HEK293 (cell line): ENCODE data around the gene BORCS8.

Source experiments
- CTCF ChIA-PET: fragments of 350-600 bp; formaldehyde crosslinking; extraction: SDS; loops from one replicate; lab custom pipeline; 2021; ENCODE audit warnings: antibody characterized with exemption; lab: Yijun Ruan, JAX
- POLR2A ChIA-PET: fragments of 300-600 bp; formaldehyde crosslinking; extraction: SDS; loops from one replicate; lab custom pipeline; 2020; ENCODE audit warnings: antibody characterized with exemption, inconsistent platforms; lab: Yijun Ruan, JAX
- H3K27ac ChIP-seq: fragments of 200-500 bp; sonication (Bioruptor generic); 2 replicates; pipeline ENCODE4 v1.5.1; 2014; ENCODE audit warnings: low read depth, low read length, control low read depth, inconsistent platforms; ENCODE audit errors: extremely low read depth
- H3K36me3 ChIP-seq, 2 experiments: fragments of 200-500 bp in 1 of 2; sonication (Bioruptor generic) in 1 of 2; 1 replicate in 1 of 2; 2 replicates in 1 of 2; pipeline ENCODE4 v1.5.1; 2014 to 2017; ENCODE audit warnings: inconsistent platforms in 2 of 2, low read length in 2 of 2; ENCODE audit not compliant: control insufficient read depth in 2 of 2, insufficient read depth in 1 of 2
- H3K4me1 ChIP-seq: fragments of 200-500 bp; sonication (Bioruptor generic); 2 replicates; pipeline ENCODE4 v1.5.1; 2014; ENCODE audit warnings: mild to moderate bottlenecking, low read length, inconsistent platforms; ENCODE audit not compliant: control insufficient read depth, insufficient read depth
- H3K4me3 ChIP-seq: 2 replicates; pipeline ENCODE4 v1.5.1; 2011; ENCODE audit warnings: low read depth, mild to moderate bottlenecking, control low read depth, low read length, moderate library complexity
- H3K9me3 ChIP-seq: fragments of 200-500 bp; sonication (Bioruptor generic); 2 replicates; pipeline ENCODE4 v1.5.1; 2014; ENCODE audit warnings: low read depth, low read length, inconsistent platforms; ENCODE audit not compliant: control insufficient read depth, insufficient read depth
- EGR2 ChIP-seq: fragments of 450-650 bp; formaldehyde crosslinking; IDR thresholded peaks from 2 replicates; pipeline ENCODE4 v1.5.1; 2016; ENCODE audit warnings: low read depth, missing biosample characterization, missing genetic modification characterization
- OVOL3 ChIP-seq: fragments of 450-650 bp; formaldehyde crosslinking; IDR thresholded peaks from 2 replicates; pipeline ENCODE4 v1.5.1; 2016; ENCODE audit warnings: missing biosample characterization, missing genetic modification characterization
- PATZ1 ChIP-seq: fragments of 450-650 bp; formaldehyde crosslinking; IDR thresholded peaks from 2 replicates; pipeline ENCODE4 v1.5.1; 2016; ENCODE audit warnings: missing biosample characterization, missing genetic modification characterization
- PRDM1 ChIP-seq: fragments of 450-650 bp; formaldehyde crosslinking; IDR thresholded peaks from 2 replicates; pipeline ENCODE4; 2016; ENCODE audit warnings: missing biosample characterization, missing genetic modification characterization
- PRDM10 ChIP-seq: fragments of 450-650 bp; formaldehyde crosslinking; IDR thresholded peaks from 2 replicates; pipeline ENCODE4 v1.5.1; 2016; ENCODE audit warnings: missing biosample characterization, missing genetic modification characterization
- SP3 ChIP-seq: fragments of 450-650 bp; formaldehyde crosslinking; IDR thresholded peaks from 2 replicates; pipeline ENCODE4 v1.5.1; 2016; ENCODE audit warnings: missing biosample characterization, missing genetic modification characterization
- WT1 ChIP-seq: fragments of 450-650 bp; formaldehyde crosslinking; IDR thresholded peaks from 2 replicates; pipeline ENCODE4 v1.5.1; 2016; ENCODE audit warnings: missing biosample characterization, missing genetic modification characterization
- YY1 ChIP-seq: fragments of 450-650 bp; formaldehyde crosslinking; IDR thresholded peaks from 2 replicates; pipeline ENCODE4 v1.5.1; 2018; ENCODE audit warnings: missing biosample characterization, missing genetic modification characterization
- ZBTB11 ChIP-seq: fragments of 450-650 bp; formaldehyde crosslinking; conservative IDR thresholded peaks from 2 replicates; pipeline ENCODE4 v1.5.1; 2016; ENCODE audit warnings: low read depth, missing biosample characterization, missing genetic modification characterization
- ZFHX2 ChIP-seq: fragments of 450-650 bp; formaldehyde crosslinking; conservative IDR thresholded peaks from 2 replicates; pipeline ENCODE4 v1.5.1; 2016; ENCODE audit warnings: missing biosample characterization, missing genetic modification characterization
- ZNF138 ChIP-seq: fragments of 450-650 bp; formaldehyde crosslinking; IDR thresholded peaks from 2 replicates; pipeline ENCODE4 v1.5.1; 2016; ENCODE audit warnings: missing biosample characterization, missing genetic modification characterization, borderline replicate concordance
- ZNF324 ChIP-seq: fragments of 450-650 bp; formaldehyde crosslinking; IDR thresholded peaks from 2 replicates; pipeline ENCODE4 v1.5.1; 2016; ENCODE audit warnings: missing biosample characterization, missing genetic modification characterization
- ZNF350 ChIP-seq: fragments of 450-650 bp; formaldehyde crosslinking; IDR thresholded peaks from 2 replicates; pipeline ENCODE4 v1.5.0; 2017; ENCODE audit warnings: missing biosample characterization, mild to moderate bottlenecking, missing genetic modification characterization
- ZNF423 ChIP-seq: fragments of 450-650 bp; formaldehyde crosslinking; IDR thresholded peaks from 2 replicates; pipeline ENCODE4 v1.5.1; 2016; ENCODE audit warnings: missing biosample characterization, missing genetic modification characterization
- ZNF433 ChIP-seq: fragments of 450-650 bp; formaldehyde crosslinking; IDR thresholded peaks from 2 replicates; pipeline ENCODE4 v1.5.1; 2016; ENCODE audit warnings: missing biosample characterization, missing genetic modification characterization, low read depth
- ZNF488 ChIP-seq: fragments of 450-650 bp; formaldehyde crosslinking; IDR thresholded peaks from 2 replicates; pipeline ENCODE4 v1.5.1; 2016; ENCODE audit warnings: missing biosample characterization, missing genetic modification characterization
- ZNF513 ChIP-seq: fragments of 450-650 bp; IDR thresholded peaks from 2 replicates; pipeline ENCODE4 v1.5.1; 2018; ENCODE audit warnings: missing biosample characterization, missing genetic modification characterization
- ZNF580 ChIP-seq: fragments of 450-650 bp; formaldehyde crosslinking; IDR thresholded peaks from 2 replicates; pipeline ENCODE4 v1.5.1; 2016; ENCODE audit warnings: missing biosample characterization, missing genetic modification characterization
- ZNF792 ChIP-seq: fragments of 450-650 bp; formaldehyde crosslinking; IDR thresholded peaks from 2 replicates; pipeline ENCODE4 v1.5.1; 2016; ENCODE audit warnings: missing biosample characterization, missing genetic modification characterization
- ZXDB ChIP-seq: fragments of 450-650 bp; formaldehyde crosslinking; IDR thresholded peaks from 2 replicates; pipeline ENCODE4 v1.5.1; 2016; ENCODE audit warnings: missing biosample characterization, missing genetic modification characterization

The BORCS8 gene

GRCh38 chr19:19192078-19192882 is at the start of gene BORCS8, which contains the start of gene RFXANK (continued):
- TF ChIP-seq PRDM10 (tag by site-specific recombination) (peak; percentile 87), YY1 (tag by site-specific recombination) (peak; percentile 76), ZNF580 (tag by site-specific recombination) (peak; percentile 80)

GRCh38 chr19:19240476-19240875 is 48.5 kb upstream of the BORCS8 start:
- H3K4me1 ChIP-seq, result no peaks in the 10 kb centered on the region
- ChIA-PET POLR2A (interaction anchor here (0.6 kb wide), 1 partner anchor 40 kb away, joined by 3 read pairs; no protein-coding TSS in a partner anchor), CTCF (no interaction called here)
- no peak overlapping the region for H3K4me3 ChIP-seq
- H3K36me3 ChIP-seq, result no peaks in the 10 kb centered on the region
- TF ChIP-seq ZXDB (tag by site-specific recombination) (no peak), ZNF792 (tag by site-specific recombination) (no peak), ZNF350 (tag by site-specific recombination) (no peak), ZNF138 (tag by site-specific recombination) (no peak), OVOL3 (tag by site-specific recombination) (no peak), ZNF423 (tag by site-specific recombination) (no peak), PATZ1 (tag by site-specific recombination) (no peak)
- no peaks in the 10 kb centered on the region for H3K9me3 ChIP-seq
- no peak overlapping the region for H3K27ac ChIP-seq

GRCh38 chr19:19239675-19240074 is 47.7 kb upstream of the BORCS8 start:
- ChIA-PET POLR2A (no interaction called here), CTCF (no interaction called here)
- no peak overlapping the region for H3K4me3 ChIP-seq
- no peaks in the 10 kb centered on the region for H3K4me1 ChIP-seq
- H3K9me3 ChIP-seq, result no peaks in the 10 kb centered on the region
- no peaks in the 10 kb centered on the region for H3K36me3 ChIP-seq
- H3K27ac ChIP-seq, result no peak overlapping the region
- TF ChIP-seq WT1 (tag by site-specific recombination) (peak; percentile 48; the same call in 1 of the 2 replicates), ZBTB11 (no peak), ZNF513 (tag by site-specific recombination) (peak; percentile 30; the same call in 1 of the 2 replicates), EGR2 (tag by site-specific recombination) (peak; percentile 80), ZNF488 (tag by site-specific recombination) (no peak), ZNF433 (no peak), ZNF324 (no peak), ZFHX2 (tag by site-specific recombination) (peak; percentile 59; the same call in 1 of the 2 replicates), SP3 (peak; percentile 44; the same call in 1 of the 2 replicates), PRDM1 (tag by site-specific recombination) (peak; percentile 36; the same call in 1 of the 2 replicates)
